Mesenchymal stem cell (in vitro differentiated cells and primary cell): ENCODE results near the gene LURAP1L.

Experiments used
- DNase-seq: peaks from one replicate; pipeline ENCODE4 v3.0.0-alpha.2; 2013
- H2AFZ ChIP-seq: one replicate; pipeline ENCODE4 v1.6.1; 2013; ENCODE audit warnings: low read depth, mild to moderate bottlenecking, control low read depth, inconsistent platforms, low read length, moderate library complexity
- H2AK5ac ChIP-seq: 2 replicates; pipeline ENCODE4 v1.6.1; 2013; ENCODE audit warnings: low read length, moderate library complexity, mild to moderate bottlenecking, inconsistent platforms; ENCODE audit not compliant: severe bottlenecking
- H2BK120ac ChIP-seq: one replicate; pipeline ENCODE4 v1.6.1; 2013; ENCODE audit warnings: low read depth, mild to moderate bottlenecking, inconsistent platforms, low read length, moderate library complexity
- H2BK12ac ChIP-seq, 2 experiments: one replicate each; pipeline ENCODE4 v1.6.1; 2013; ENCODE audit warnings: inconsistent platforms in 2 of 2, low read length in 2 of 2, mild to moderate bottlenecking in 2 of 2, moderate library complexity in 2 of 2, control low read depth in 1 of 2
- H2BK15ac ChIP-seq: one replicate; pipeline ENCODE4 v1.6.1; 2013; ENCODE audit warnings: mild to moderate bottlenecking, low read depth, inconsistent platforms; ENCODE audit not compliant: poor library complexity, severe bottlenecking
- H2BK5ac ChIP-seq: 2 replicates; pipeline ENCODE4 v1.6.1; 2013; ENCODE audit warnings: low read depth, mild to moderate bottlenecking, low read length, control low read depth, inconsistent platforms; ENCODE audit not compliant: poor library complexity, severe bottlenecking
- H3K14ac ChIP-seq, 2 experiments: one replicate each; pipeline ENCODE4 v1.6.1; 2013; ENCODE audit warnings: inconsistent platforms in 2 of 2, low read length in 2 of 2, control low read depth in 1 of 2, mild to moderate bottlenecking in 1 of 2, moderate library complexity in 1 of 2
- H3K18ac ChIP-seq, 2 experiments: one replicate each; pipeline ENCODE4 v1.6.1; 2013; ENCODE audit warnings: inconsistent platforms in 2 of 2, low read length in 2 of 2, control low read depth in 1 of 2, low read depth in 1 of 2, mild to moderate bottlenecking in 1 of 2
- H3K23ac ChIP-seq, 2 experiments: one replicate each; pipeline ENCODE4 v1.6.1; 2013; ENCODE audit warnings: inconsistent platforms in 2 of 2, low read length in 2 of 2, mild to moderate bottlenecking in 2 of 2, moderate library complexity in 2 of 2, control low read depth in 1 of 2
- H3K27ac ChIP-seq: 2 replicates; pipeline ENCODE4 v1.5.1; 2013; ENCODE audit warnings: mild to moderate bottlenecking, moderate library complexity, low read length, control low read depth, inconsistent platforms; ENCODE audit not compliant: poor library complexity, severe bottlenecking
- H3K27me3 ChIP-seq, 2 experiments: 2 replicates each; pipeline versions ENCODE4 v1.6.1 to v1.7.0; 2013; ENCODE audit warnings: low read length in 2 of 2, mild to moderate bottlenecking in 2 of 2, moderate library complexity in 2 of 2, control low read depth in 1 of 2, inconsistent platforms in 1 of 2; ENCODE audit not compliant: control insufficient read depth in 1 of 2, insufficient read depth in 1 of 2
- H3K36me3 ChIP-seq, 2 experiments: 2 replicates each; pipeline versions ENCODE4 v1.6.1 to v1.7.0; 2013; ENCODE audit warnings: low read length in 2 of 2, control low read depth in 1 of 2, inconsistent platforms in 1 of 2, low read depth in 1 of 2, mild to moderate bottlenecking in 1 of 2; ENCODE audit not compliant: insufficient read depth in 2 of 2, control insufficient read depth in 1 of 2
- H3K4ac ChIP-seq, 2 experiments: one replicate each; pipeline ENCODE4 v1.6.1; 2013; ENCODE audit warnings: inconsistent platforms in 2 of 2, low read length in 2 of 2, mild to moderate bottlenecking in 2 of 2, moderate library complexity in 2 of 2, control low read depth in 1 of 2, low read depth in 1 of 2
- H3K4me1 ChIP-seq: 2 replicates; pipeline ENCODE4 v1.6.1; 2013; ENCODE audit warnings: low read depth, low read length, control low read depth; ENCODE audit not compliant: control insufficient read depth, insufficient read depth
- H3K4me2 ChIP-seq: 2 replicates; pipeline ENCODE4 v1.6.1; 2013; ENCODE audit warnings: low read length, mild to moderate bottlenecking, inconsistent platforms; ENCODE audit not compliant: poor library complexity, severe bottlenecking
- H3K4me3 ChIP-seq, 2 experiments: 2 replicates each; pipeline versions ENCODE4 v1.5.1 to v1.7.0; 2013; ENCODE audit warnings: low read length in 2 of 2, mild to moderate bottlenecking in 2 of 2, control low read depth in 1 of 2, low read depth in 1 of 2; ENCODE audit not compliant: insufficient read depth in 1 of 2
- H3K79me1 ChIP-seq: replicated peaks from 2 replicates; pipeline ENCODE4 v1.6.1; 2013; ENCODE audit warnings: mild to moderate bottlenecking, control low read depth, low read length, inconsistent platforms; ENCODE audit not compliant: poor library complexity, severe bottlenecking
- H3K9ac ChIP-seq: 2 replicates; pipeline ENCODE4 v1.7.0; 2013; ENCODE audit warnings: mild to moderate bottlenecking, low read length, moderate library complexity
- H3K9me3 ChIP-seq: 2 replicates; pipeline ENCODE4 v1.7.0; 2013; ENCODE audit warnings: mild to moderate bottlenecking, low read length; ENCODE audit not compliant: control insufficient read depth
- H4K8ac ChIP-seq: one replicate; pipeline ENCODE4 v1.6.1; 2013; ENCODE audit warnings: inconsistent platforms, mild to moderate bottlenecking, low read length, moderate library complexity
- H4K91ac ChIP-seq: one replicate; pipeline ENCODE4 v1.6.1; 2013; ENCODE audit warnings: mild to moderate bottlenecking, low read length, inconsistent platforms
- WGBS: methylation state at CpG from one replicate; pipeline ENCODE4 v1.1.7; 2013; ENCODE audit warnings: mixed read lengths; 5-methylcytosine and 5-hydroxymethylcytosine counted together

Gene LURAP1L

GRCh38 chr9:12759761-12760160 is 15.1 kb upstream of the LURAP1L start:
- Histone ChIP-seq H3K79me1 (no peaks in the 10 kb centered on the region), H3K27ac (no peak overlapping the region), H3K4me2 (no peak overlapping the region), H3K4ac (no peak overlapping the region), H3K27me3 (no peaks in the 10 kb centered on the region), H2BK5ac (no peak overlapping the region), H2BK120ac (no peak overlapping the region), H2AFZ (no peak overlapping the region), H3K4me1 (peaks cover 2% of the 10 kb centered on the region), H4K91ac (no peak overlapping the region), H3K14ac (no peak overlapping the region), H3K36me3 (no peaks in the 10 kb centered on the region), H2AK5ac (no peak overlapping the region), H2BK12ac (no peak overlapping the region), H4K8ac (no peak overlapping the region), H3K9me3 (no peaks in the 10 kb centered on the region), H3K4me3 (no peak overlapping the region), H3K9ac (no peak overlapping the region), H2BK15ac (no peak overlapping the region), H3K23ac (no peak overlapping the region), H3K18ac (no peak overlapping the region)
- peak; percentile 58 for DNase-seq
- no CpG with 5 or more reads among the region's 1 CpG for WGBS

- no peak overlapping the region for H4K91ac ChIP-seq
- H3K14ac ChIP-seq, result no peak overlapping the region
- no peak overlapping the region for H3K4me2 ChIP-seq
- H3K23ac ChIP-seq, result no peak overlapping the region
- no peak overlapping the region for H3K18ac ChIP-seq
- no peaks in the 10 kb centered on the region for H3K9me3 ChIP-seq
- H2BK120ac ChIP-seq, result no peak overlapping the region
- no peaks in the 10 kb centered on the region for H3K79me1 ChIP-seq
- H3K4ac ChIP-seq, result no peak overlapping the region
- no peak overlapping the region for H2BK15ac ChIP-seq
- no peak overlapping the region for H2AFZ ChIP-seq
- H3K27me3 ChIP-seq, result no peaks in the 10 kb centered on the region
- H3K4me1 ChIP-seq, result peaks cover 3% of the 10 kb centered on the region
- H3K4me3 ChIP-seq, result no peak overlapping the region
- H3K36me3 ChIP-seq, result no peaks in the 10 kb centered on the region
- H4K8ac ChIP-seq, result no peak overlapping the region
- H2BK5ac ChIP-seq, result no peak overlapping the region
- no peak overlapping the region for H2BK12ac ChIP-seq
- DNase-seq, result no peak
- H2AK5ac ChIP-seq, result no peak overlapping the region
- no peak overlapping the region for H3K9ac ChIP-seq
- H3K27ac ChIP-seq, result no peak overlapping the region
- 20% methylated on average over 1 of the region's 2 CpGs for WGBS
Observed at GRCh38 chr9:12760758-12761157, 14.1 kb upstream of the LURAP1L start.

- no peak overlapping the region for H3K9ac ChIP-seq
- no peak overlapping the region for H3K27ac ChIP-seq
- no peak overlapping the region for H3K18ac ChIP-seq
- DNase-seq, result no peak
- no peak overlapping the region for H2AFZ ChIP-seq
- H3K27me3 ChIP-seq, result no peaks in the 10 kb centered on the region
- H2AK5ac ChIP-seq, result no peak overlapping the region
- WGBS, result 100% methylated on average over 1 of the region's 1 CpG
- no peak overlapping the region for H3K4me3 ChIP-seq
- H4K8ac ChIP-seq, result no peak overlapping the region
- H3K79me1 ChIP-seq, result no peaks in the 10 kb centered on the region
- H3K4me2 ChIP-seq, result no peak overlapping the region
- H3K4ac ChIP-seq, result no peak overlapping the region
- no peak overlapping the region for H2BK15ac ChIP-seq
- H3K9me3 ChIP-seq, result no peaks in the 10 kb centered on the region
- H3K4me1 ChIP-seq, result peaks cover 3% of the 10 kb centered on the region
- no peak overlapping the region for H2BK5ac ChIP-seq
- H4K91ac ChIP-seq, result no peak overlapping the region
- no peak overlapping the region for H2BK12ac ChIP-seq
- no peak overlapping the region for H3K23ac ChIP-seq
- no peak overlapping the region for H3K14ac ChIP-seq
- no peak overlapping the region for H2BK120ac ChIP-seq
- no peaks in the 10 kb centered on the region for H3K36me3 ChIP-seq
Observed at GRCh38 chr9:12764150-12764549, 10.7 kb upstream of the LURAP1L start.

DNA sequence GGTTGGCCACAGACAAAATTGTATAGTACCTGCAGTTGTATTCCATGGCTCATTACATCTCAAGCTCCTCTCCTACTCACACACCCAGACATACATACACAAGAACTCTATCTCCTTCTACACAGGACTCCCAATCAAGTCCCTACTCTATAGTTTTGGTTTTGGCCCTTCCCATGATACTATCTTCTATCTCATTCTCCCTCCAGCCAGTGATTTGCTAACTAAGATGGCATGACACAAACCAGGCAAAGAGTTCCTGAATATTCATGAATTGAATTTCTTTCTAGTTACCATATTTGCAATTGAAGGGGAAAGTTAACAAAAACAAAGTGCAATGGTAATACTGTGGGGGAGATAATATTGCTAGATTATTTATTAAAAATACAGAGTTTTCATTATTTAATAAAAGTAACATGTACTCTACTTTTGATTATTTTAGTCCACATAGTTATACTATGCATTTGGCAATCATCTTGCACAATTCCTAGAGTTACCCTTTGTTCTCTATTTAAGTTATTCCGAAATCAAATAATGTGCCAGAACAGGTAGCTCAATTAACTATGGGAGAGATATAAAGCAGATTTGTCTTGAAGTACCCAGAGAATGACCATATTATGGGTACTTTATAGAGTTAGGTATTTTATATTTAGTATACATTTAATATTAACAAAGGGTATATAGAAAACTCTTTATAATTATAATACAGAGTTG is 9.6 kb upstream of the LURAP1L start:
- no peak overlapping the region for H3K27ac ChIP-seq
- no peak overlapping the region for H2BK120ac ChIP-seq
- no peak overlapping the region for H3K14ac ChIP-seq
- no peak overlapping the region for H4K91ac ChIP-seq
- H3K9ac ChIP-seq, result no peak overlapping the region
- H3K27me3 ChIP-seq, result no peaks in the 10 kb centered on the region
- no peak overlapping the region for H2BK15ac ChIP-seq
- no peak overlapping the region for H3K18ac ChIP-seq
- no peaks in the 10 kb centered on the region for H3K79me1 ChIP-seq
- WGBS, result no CpG with 5 or more reads among the region's 1 CpG
- H3K9me3 ChIP-seq, result no peaks in the 10 kb centered on the region
- H3K36me3 ChIP-seq, result no peaks in the 10 kb centered on the region
- no peak overlapping the region for H2AFZ ChIP-seq
- no peak overlapping the region for H2BK12ac ChIP-seq
- H3K4me1 ChIP-seq, result peaks cover 3% of the 10 kb centered on the region
- DNase-seq, result no peak
- H3K4me2 ChIP-seq, result no peak overlapping the region
- H2BK5ac ChIP-seq, result no peak overlapping the region
- H4K8ac ChIP-seq, result no peak overlapping the region
- no peak overlapping the region for H3K4ac ChIP-seq
- H3K23ac ChIP-seq, result no peak overlapping the region
- peak overlapping the region; percentile 33 for H2AK5ac ChIP-seq
- H3K4me3 ChIP-seq, result no peak overlapping the region
